Stimulated activated CD8-positive, alpha-beta memory T cell treated with anti-CD3 and anti-CD28 coated beads, Interleukin-4, amount 100 ng/mL, for 1 hour (primary cell): ENCODE data around the gene IFNA4.
"Not testable (repeated sequence)": the region's sequence is repeated elsewhere in the genome, so short reads cannot be mapped to it uniquely, and the experiment has no call there.

ENCODE experiments used
- DNase-seq, 2 donors: peaks; one replicate each; pipeline ENCODE4 v3.0.0-alpha.2; 2020; ENCODE audit warnings: low read depth in 2 of 2, low spot score in 1 of 2

The IFNA4 gene

GRCh38 chr9:21187487-21187886 lies at the start of gene IFNA4:
Gene IFNA4, minus strand, starts transcription at chr9:21187587. Its CDS starts 56 bp downstream, at chr9:21187531.
- DNase-seq = not testable (repeated sequence)

GRCh38 chr9:21236360-21236714 lies 49.0 kb upstream of the IFNA4 start:
- DNase-seq = not testable (repeated sequence)

DNA sequence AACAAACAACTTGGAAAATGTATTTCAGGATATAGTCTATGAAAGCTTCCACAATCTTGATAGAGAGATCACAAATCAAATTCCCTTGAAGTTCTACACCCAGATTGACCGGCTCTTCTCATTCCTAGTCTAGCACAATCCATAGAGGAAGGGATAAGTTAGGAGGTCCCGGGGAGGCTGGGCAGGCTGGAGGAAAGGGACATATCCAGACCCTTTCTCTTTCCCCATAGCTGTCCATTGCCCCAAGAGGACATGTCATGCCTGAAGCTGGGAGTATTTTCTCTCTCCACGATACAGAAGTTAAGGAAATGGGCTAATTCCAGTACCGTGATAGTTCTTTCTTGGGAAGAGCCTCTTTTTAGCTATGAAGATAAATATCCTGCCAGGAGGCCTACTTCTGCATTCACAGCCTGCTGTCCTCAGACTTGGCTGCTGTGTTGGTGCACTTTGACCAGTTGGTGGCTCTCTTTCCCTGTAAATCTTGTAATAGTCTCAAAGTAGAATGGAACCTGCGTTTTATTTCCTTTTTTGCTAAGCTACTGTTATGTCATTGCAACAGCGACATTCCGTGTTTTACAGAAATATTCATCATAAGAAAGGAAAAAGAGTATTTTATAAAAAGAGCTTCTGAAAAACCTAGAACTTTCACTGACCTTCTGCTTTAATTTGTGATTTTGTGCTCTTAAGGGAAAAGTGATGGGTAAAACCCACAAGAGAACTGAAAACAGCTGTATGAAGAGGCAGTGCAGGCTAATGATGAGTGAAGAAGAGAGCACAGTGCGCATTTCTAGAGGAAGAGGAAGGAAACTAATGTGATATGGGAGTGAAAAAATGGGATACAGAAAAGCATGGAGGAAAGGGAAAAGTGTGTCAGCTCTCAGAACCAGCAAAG lies 48.3 kb upstream of the IFNA4 start:
- DNase-seq = not testable (repeated sequence)

DNA sequence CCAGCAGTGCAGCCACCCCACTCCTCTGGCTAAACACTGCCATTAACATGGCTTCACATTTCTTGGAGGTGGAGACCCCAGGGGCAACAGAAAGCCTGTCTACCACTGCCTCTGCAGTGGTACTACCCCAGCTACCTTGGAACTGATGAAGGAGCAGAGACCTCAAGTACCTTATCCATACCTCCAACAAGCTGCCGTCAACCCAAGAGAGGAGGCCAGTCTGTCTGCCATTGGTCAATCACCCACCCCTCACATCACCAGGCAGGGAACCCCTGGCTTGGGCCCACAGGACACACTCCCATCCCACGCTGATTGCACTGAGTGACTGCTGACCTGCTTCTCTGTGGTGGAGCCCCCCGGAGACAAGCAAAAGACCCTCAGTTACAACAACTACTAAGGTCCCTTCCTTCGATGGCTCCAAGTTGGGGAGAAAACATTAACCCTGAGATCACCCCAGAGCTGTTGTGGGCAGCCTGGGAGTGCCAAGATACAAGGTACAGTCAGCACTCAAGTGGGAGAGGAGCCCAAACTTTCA lies 46.8 kb upstream of the IFNA4 start:
- no peak for DNase-seq

DNA sequence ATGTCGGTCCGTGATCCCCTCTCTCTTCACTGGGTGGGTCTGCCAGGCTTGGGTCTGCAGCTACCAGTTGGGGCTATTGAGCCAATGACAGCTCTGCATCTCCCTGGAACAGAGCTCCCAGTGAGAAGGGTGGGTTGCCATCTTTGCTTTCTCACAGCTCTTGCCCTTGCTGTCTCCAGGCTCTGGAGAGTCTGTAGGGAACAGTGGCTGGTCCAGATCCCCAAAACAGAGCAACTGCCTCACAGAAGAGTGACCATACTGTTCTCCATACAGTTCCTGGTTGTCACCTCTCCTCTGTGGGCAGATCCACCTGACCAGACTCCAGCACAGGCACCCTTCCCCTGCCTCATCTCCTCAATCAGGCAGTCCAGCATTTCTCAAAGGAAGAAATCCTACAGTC lies 45.9 kb upstream of the IFNA4 start:
- DNase-seq = no peak

- DNase-seq = no peak
Measured at GRCh38 chr9:21228122-21228521, 40.7 kb upstream of the IFNA4 start, which contains the start of gene IFNA17. Gene IFNA17, minus strand, starts transcription at chr9:21228222. Its CDS starts 49 bp downstream, at chr9:21228173.

- DNase-seq = not testable (repeated sequence)
Measured at GRCh38 chr9:21217211-21217610, 29.8 kb upstream of the IFNA4 start, which contains the start of gene IFNA16. Gene IFNA16, minus strand, starts transcription at chr9:21217311. Its CDS starts 6 bp downstream, at chr9:21217305.

DNA sequence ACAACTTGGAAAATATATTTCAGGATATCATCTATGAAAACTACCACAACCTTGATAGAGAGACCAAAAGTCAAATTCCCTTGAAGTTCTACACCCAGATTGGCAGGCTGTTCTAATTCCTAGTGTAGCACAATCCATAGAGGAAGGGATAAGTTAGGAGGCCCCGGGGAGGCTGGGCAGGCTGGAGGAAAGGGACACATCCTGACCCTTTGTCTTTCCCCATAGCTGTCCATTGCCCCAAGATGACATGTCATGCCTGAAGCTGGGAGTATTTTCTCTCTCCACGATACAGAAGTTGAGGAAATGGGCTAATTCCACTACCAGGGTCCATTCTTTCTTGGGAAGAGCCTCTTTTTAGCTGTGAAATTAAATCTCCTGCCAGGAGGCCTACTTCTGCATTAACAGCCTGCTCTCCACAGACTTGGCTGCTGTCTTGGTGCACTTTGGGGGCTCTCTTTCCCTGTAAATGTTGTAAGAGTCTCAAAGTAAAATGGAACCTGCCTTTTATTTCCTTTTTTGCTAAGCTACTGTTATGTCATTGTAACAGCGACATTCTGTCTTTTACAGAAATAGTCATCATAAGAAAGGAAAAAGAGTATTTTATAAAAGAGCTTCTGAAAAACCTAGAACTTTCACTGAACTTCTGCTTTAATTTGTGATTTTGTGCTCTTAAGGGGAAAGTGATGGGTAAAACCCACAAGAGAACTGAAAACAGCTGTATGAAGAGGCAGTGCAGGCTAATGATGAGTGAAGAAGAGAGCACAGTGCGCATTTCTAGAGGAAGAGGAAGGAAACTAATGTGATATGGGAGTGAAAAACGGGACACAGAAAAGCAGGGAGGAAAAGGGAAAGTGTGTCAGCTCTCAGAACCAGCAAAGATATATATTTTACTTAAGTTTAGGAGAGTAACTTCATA lies 26.3 kb upstream of the IFNA4 start:
- not testable (repeated sequence) for DNase-seq

- not testable (repeated sequence) for DNase-seq
Measured at GRCh38 chr9:21212160-21212559, 24.8 kb upstream of the IFNA4 start.

- not testable (repeated sequence) for DNase-seq
Measured at GRCh38 chr9:21210782-21211181, 23.4 kb upstream of the IFNA4 start.

- no peak for DNase-seq
Measured at GRCh38 chr9:21210311-21210710, 22.9 kb upstream of the IFNA4 start.

DNA sequence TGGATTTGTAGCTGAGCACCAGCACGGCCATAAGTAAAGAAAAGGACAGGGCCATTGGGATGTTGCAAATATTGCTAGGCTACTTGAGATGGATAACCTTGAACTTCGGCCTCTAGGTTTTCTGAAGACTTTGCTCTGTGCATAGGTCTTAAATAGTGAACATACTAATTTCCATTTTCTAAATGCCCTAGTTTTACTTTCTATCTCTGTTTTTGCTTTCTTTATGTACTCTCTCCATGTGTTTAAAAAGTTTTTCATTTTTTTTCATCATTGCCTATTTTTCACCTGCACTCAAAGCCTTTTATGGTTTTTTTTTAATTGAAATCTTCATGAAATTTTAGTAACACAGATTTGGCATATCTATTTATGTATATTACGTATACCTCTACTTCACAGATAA lies 19.7 kb upstream of the IFNA4 start, which contains the start of gene IFNA10:
Gene IFNA10 (minus strand): TSS at position 101 of the 400 bp plus-strand sequence. CDS start 46 bp downstream, at position 55.
- not testable (repeated sequence) for DNase-seq

- no peak for DNase-seq
Measured at GRCh38 chr9:21205204-21205603, 17.8 kb upstream of the IFNA4 start.

- DNase-seq = not testable (repeated sequence)
Measured at GRCh38 chr9:21202105-21202504, 14.7 kb upstream of the IFNA4 start, which contains the start of gene IFNA7. Gene IFNA7, minus strand, starts transcription at chr9:21202205. Its CDS starts 40 bp downstream, at chr9:21202165.

DNA sequence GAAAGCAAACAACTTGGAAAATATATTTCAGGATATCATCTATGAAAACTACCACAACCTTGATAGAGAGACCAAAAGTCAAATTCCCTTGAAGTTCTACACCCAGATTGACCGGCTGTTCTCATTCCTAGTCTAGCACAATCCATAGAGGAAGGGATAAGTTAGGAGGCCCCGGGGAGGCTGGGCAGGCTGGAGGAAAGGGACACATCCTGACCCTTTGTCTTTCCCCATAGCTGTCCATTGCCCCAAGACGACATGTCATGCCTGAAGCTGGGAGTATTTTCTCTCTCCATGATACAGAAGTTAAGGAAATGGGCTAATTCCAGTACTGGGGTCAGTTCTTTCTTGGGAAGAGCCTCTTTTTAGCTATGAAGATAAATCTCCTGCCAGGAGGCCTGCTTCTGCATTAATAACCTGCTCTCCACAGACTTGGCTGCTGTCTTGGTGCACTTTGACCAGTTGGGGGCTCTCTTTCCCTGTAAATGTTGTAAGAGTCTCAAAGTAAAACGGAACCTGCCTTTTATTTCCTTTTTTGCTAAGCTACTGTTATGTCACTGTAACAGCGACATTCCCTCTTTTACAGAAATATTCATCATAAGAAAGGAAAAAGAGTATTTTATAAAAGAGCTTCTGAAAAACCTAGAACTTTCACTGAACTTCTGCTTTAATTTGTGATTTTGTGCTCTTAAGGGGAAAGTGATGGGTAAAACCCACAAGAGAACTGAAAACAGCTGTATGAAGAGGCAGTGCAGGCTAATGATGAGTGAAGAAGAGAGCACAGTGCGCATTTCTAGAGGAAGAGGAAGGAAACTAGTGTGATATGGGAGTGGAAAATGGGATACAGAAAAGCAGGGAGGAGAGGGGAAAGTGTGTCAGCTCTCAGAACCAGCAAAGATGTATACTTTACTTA lies 7.7 kb upstream of the IFNA4 start:
- DNase-seq = not testable (repeated sequence)

GRCh38 chr9:21182810-21183736 lies 4.3 kb downstream of the IFNA4 start:
- DNase-seq = not testable (repeated sequence)

GRCh38 chr9:21174671-21175070 lies 12.7 kb downstream of the IFNA4 start:
- no peak for DNase-seq

DNA sequence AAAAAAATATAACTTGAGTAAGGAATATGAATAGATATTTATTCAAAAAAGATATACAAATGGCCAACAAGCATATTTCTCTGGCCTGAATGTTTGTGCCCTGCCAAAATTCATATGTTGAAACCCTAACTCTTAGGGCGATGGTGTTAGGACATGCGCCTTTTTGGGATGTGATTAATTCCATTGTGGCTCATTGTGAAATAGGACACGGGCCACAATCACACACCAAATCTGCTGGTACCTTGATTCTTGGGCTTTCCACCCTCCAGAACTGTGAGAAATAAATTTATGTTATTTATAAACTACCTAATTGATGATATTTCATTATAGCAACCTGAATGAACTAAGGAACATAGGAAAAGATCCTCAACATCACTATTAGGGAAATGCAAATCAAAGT lies 15.2 kb downstream of the IFNA4 start:
- no peak for DNase-seq

DNA sequence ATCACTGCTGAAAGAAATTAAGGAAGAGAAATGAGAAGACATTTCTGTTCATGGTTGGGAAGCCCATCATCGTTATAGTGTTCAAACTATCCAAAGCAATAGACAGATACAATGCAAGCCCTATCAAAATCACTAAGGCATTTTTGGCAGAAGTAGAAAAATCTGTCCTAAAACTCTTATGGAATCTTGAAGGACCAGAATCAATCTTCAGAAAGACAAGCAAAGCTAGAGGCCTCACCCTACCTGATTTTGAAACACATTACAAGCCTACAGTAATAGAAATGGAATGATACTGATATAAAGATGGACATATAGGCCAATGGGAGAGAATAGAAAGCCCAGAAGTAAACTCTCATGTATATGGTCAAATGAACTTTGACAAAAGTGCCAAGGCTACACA lies 16.0 kb downstream of the IFNA4 start:
- no peak for DNase-seq
